ENCODE data around the gene CTTNBP2NL. TPM values are rescaled to one million over a fixed set of nuclear protein-coding genes. Genes with fewer than 3 reads are reported as not detected.

Gene CTTNBP2NL, protein sequence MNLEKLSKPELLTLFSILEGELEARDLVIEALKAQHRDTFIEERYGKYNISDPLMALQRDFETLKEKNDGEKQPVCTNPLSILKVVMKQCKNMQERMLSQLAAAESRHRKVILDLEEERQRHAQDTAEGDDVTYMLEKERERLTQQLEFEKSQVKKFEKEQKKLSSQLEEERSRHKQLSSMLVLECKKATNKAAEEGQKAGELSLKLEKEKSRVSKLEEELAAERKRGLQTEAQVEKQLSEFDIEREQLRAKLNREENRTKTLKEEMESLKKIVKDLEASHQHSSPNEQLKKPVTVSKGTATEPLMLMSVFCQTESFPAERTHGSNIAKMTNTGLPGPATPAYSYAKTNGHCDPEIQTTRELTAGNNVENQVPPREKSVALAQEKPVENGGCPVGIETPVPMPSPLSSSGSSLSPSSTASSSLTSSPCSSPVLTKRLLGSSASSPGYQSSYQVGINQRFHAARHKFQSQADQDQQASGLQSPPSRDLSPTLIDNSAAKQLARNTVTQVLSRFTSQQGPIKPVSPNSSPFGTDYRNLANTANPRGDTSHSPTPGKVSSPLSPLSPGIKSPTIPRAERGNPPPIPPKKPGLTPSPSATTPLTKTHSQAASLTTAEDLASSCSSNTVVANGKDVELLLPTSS
- total RNA-seq (1 to 10 TPM; 4.7 to 9.4 (median 6.6) TPM), polyA plus RNA-seq (1 to 10 TPM; 1.2 to 3.2 (median 2.5) TPM)
- long read RNA-seq, donor 1, full-length matches to known transcripts = 1 of 2 reads
- long read RNA-seq, donor 1, partial matches to known transcripts = 0 of 2 reads
- long read RNA-seq, donor 1, other reads (novel, unspliced or antisense) = 1 of 2 reads
- long read RNA-seq, donor 2, full-length matches to known transcripts = 1 of 3 reads
- long read RNA-seq, donor 2, partial matches to known transcripts = 0 of 3 reads
- long read RNA-seq, donor 2, other reads (novel, unspliced or antisense) = 2 of 3 reads

DNA sequence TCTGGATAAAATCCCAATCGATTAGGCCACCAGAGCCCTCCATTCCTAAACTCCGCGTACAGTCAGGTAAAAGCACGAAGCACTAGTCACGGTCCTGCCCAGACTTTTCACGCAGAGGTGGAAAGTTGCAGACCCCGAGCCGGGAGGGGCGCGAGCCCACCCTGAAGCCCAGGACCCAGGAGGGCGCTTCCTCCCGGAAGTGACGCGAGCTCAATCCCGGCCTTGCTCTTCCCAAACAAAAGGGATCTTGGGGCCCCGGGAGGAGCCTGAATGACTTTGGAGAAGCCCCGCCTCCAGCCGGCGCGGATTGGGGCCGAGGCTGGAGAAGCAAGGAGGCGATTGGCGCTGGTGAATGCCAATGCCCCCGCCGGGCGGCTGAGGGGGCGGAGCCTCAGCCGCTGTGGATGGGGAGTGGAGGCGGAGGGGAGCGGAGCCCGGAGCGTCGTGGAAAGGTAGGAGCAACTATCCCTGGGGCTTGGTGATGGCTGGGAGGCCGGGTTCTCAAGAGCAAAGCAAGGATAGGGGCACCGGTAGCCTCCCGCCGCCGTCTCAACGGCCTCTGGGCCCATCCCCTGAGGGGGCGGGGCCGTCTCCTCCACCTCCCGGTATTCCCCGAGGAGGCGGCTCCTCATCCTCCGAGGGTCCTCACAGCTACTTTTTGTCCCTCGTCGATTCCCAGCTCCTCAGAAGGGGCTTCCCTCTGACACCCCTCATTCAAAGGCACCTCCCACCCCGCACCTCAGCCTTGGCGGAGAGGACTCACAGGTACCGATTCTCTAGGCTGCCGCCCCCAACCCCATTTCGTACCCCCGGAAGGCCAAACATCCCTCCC is at the start of gene CTTNBP2NL:
CTTNBP2NL (plus strand) TSS at position 394 of the 832 bp plus-strand sequence. CDS start 19,952 bp downstream, outside the sequence.
- H3K36me3 ChIP-seq (ENCODE audit: insufficient read depth in 1 of 2, low read depth in 1 of 2) = no peaks in the 10 kb centered on the region
- H3K9me3 ChIP-seq = no peaks in the 10 kb centered on the region
- DNase-seq = peak; percentile 97
- ATAC-seq = peak; percentile 98 to 99 (median 98)
- 0 to 1% (median 0%) methylated on average over 52 to 53 of the region's 53 CpGs for WGBS, 3 donors
- intact Hi-C loops (cut with DNase I) = loop anchor here in 1 of 2 donors (10.0 kb wide), 1 partner anchor 409 kb away; no protein-coding TSS in a partner anchor
- TF ChIP-seq, protein P1, sequence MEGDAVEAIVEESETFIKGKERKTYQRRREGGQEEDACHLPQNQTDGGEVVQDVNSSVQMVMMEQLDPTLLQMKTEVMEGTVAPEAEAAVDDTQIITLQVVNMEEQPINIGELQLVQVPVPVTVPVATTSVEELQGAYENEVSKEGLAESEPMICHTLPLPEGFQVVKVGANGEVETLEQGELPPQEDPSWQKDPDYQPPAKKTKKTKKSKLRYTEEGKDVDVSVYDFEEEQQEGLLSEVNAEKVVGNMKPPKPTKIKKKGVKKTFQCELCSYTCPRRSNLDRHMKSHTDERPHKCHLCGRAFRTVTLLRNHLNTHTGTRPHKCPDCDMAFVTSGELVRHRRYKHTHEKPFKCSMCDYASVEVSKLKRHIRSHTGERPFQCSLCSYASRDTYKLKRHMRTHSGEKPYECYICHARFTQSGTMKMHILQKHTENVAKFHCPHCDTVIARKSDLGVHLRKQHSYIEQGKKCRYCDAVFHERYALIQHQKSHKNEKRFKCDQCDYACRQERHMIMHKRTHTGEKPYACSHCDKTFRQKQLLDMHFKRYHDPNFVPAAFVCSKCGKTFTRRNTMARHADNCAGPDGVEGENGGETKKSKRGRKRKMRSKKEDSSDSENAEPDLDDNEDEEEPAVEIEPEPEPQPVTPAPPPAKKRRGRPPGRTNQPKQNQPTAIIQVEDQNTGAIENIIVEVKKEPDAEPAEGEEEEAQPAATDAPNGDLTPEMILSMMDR (IDR thresholded peaks at IDR 0.05) = no peak
- H3K4me1 ChIP-seq = peaks cover 8% of the 10 kb centered on the region
- peak within 1 kb of the TSS; percentile 79 for H3K27ac ChIP-seq
- peak within 1 kb of the TSS; percentile 98 for H3K4me3 ChIP-seq
- no peaks in the 10 kb centered on the region for H3K27me3 ChIP-seq (ENCODE audit: insufficient read depth in 3 of 3, low read length in 2 of 3)

DNA sequence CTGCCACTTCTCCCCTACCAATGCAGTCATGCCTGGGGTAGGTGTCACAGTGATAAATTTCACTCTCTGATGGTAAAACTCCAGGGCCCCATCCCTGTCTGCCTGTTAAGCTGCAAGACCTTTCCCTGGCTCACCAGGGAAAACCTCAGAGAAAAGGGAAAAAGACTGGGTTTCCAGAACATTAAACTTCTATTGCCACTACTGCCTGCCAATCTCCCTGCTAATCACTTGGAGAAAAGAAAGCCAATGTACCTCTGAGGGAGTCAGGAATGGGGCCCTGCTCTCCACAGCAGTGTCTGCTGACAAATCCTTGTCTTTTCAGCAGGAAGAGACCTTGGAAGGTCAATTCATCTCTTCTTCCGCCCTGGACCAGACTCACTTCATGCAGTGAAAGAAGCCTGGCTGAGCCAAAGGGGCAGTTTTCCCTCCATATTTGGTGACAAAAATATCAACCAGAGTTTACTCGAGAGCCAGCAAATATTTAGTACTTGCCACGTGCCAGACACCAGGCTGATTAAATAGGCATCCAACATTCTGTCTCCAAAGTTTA is 49.1 kb upstream of the CTTNBP2NL start:
- no peak overlapping the region for H3K27ac ChIP-seq
- H3K9me3 ChIP-seq = peaks cover 17% of the 10 kb centered on the region
- intact Hi-C loops (cut with DNase I) = no loop called here
- TF ChIP-seq, protein P1 (IDR thresholded peaks at IDR 0.05) = no peak
- WGBS, 3 donors = 43 to 45% (median 43%) methylated on average over 3 of the region's 3 CpGs
- no peak for DNase-seq
- H3K4me1 ChIP-seq = no peaks in the 10 kb centered on the region
- ATAC-seq = no peak
- no peaks in the 10 kb centered on the region for H3K27me3 ChIP-seq (ENCODE audit: insufficient read depth in 3 of 3, low read length in 2 of 3)
- H3K4me3 ChIP-seq = no peak overlapping the region
- no peaks in the 10 kb centered on the region for H3K36me3 ChIP-seq (ENCODE audit: insufficient read depth in 1 of 2, low read depth in 1 of 2)

DNA sequence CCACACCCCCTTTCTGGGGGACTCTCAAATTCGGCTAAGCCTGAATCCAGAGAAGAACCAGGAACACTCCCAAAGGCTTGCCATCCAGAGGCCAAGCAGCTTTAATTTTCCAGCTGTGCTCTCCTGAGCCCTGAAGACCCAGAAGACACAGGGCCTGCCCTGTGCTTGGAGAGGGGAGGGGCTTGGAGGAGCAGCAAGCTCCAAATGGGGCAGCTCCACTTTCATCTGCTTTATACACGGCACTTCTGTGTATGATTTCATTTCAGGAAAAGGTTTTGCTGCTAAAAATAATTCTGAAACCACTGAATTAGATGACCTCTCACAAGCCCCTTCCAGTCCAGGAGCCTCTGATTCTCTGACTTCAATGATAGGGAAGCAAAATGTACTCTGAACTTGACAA is 39.2 kb upstream of the CTTNBP2NL start:
- TF ChIP-seq, protein P1 (IDR thresholded peaks at IDR 0.05) = no peak
- Histone ChIP-seq H3K36me3 (ENCODE audit: insufficient read depth in 1 of 2, low read depth in 1 of 2) (no peaks in the 10 kb centered on the region), H3K27me3 (ENCODE audit: insufficient read depth in 3 of 3, low read length in 2 of 3) (no peaks in the 10 kb centered on the region), H3K4me3 (no peak overlapping the region), H3K4me1 (no peaks in the 10 kb centered on the region), H3K9me3 (no peaks in the 10 kb centered on the region), H3K27ac (no peak overlapping the region)
- ATAC-seq = no peak
- 28 to 49% (median 38%) methylated on average over 2 of the region's 2 CpGs for WGBS, 3 donors
- intact Hi-C loops (cut with DNase I) = no loop called here
- DNase-seq = no peak

DNA sequence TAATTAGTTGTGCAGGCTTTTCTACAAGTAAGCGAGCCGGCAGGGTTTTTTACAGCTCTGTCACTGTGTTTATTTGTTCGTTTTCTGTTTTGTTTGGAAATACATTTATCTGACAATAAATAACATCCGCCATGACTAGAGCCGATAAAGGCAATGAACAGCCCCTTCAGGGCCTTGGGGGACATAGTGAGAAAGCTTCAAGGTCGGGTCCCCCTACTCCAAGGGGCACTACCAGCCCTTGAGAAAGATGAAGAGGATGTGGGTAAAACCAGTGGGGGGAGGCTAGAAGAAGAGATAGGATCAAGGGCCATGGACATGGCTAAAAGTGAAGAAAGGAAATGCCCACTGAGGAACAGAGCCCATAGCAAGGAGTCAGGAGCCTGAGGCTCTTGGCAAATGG is 38.5 kb upstream of the CTTNBP2NL start:
- WGBS, 3 donors = 72 to 83% (median 79%) methylated on average over 6 of the region's 6 CpGs
- Histone ChIP-seq H3K36me3 (ENCODE audit: insufficient read depth in 1 of 2, low read depth in 1 of 2) (no peaks in the 10 kb centered on the region), H3K27me3 (ENCODE audit: insufficient read depth in 3 of 3, low read length in 2 of 3) (no peaks in the 10 kb centered on the region), H3K4me1 (no peaks in the 10 kb centered on the region), H3K4me3 (no peak overlapping the region), H3K9me3 (no peaks in the 10 kb centered on the region), H3K27ac (no peak overlapping the region)
- TF ChIP-seq, protein P1 (IDR thresholded peaks at IDR 0.05) = no peak
- intact Hi-C loops (cut with DNase I) = no loop called here
- ATAC-seq (no peak), DNase-seq (no peak)
